HEK293 (cell line): ENCODE data around the gene VPS35L.

Source experiments
- BCL11A ChIP-seq: fragments of 450-650 bp; formaldehyde crosslinking; IDR thresholded peaks from 2 replicates; pipeline ENCODE4 v1.5.1; 2016; ENCODE audit warnings: low read depth, missing biosample characterization, missing genetic modification characterization
- BCL6B ChIP-seq: fragments of 450-650 bp; formaldehyde crosslinking; IDR thresholded peaks from 2 replicates; pipeline ENCODE4 v1.5.1; 2017; ENCODE audit warnings: missing biosample characterization, missing genetic modification characterization
- KLF9 ChIP-seq: fragments of 450-650 bp; formaldehyde crosslinking; IDR thresholded peaks from 2 replicates; pipeline ENCODE4 v1.5.1; 2016; ENCODE audit warnings: missing biosample characterization, missing genetic modification characterization, low read depth
- PBX3 ChIP-seq: sonication (generic); formaldehyde crosslinking; IDR thresholded peaks from 2 replicates; pipeline ENCODE4 v1.8.1; 2022; ENCODE audit warnings: mild to moderate bottlenecking, moderate library complexity, missing genetic modification reagents
- REST ChIP-seq: fragments of 450-650 bp; formaldehyde crosslinking; IDR thresholded peaks from 2 replicates; pipeline ENCODE4 v1.5.1; 2016; ENCODE audit warnings: missing biosample characterization, missing genetic modification characterization
- SCRT1 ChIP-seq: fragments of 450-650 bp; formaldehyde crosslinking; IDR thresholded peaks from 2 replicates; pipeline ENCODE4 v1.5.1; 2016; ENCODE audit warnings: missing biosample characterization, missing genetic modification characterization, borderline replicate concordance
- SP7 ChIP-seq: fragments of 450-650 bp; formaldehyde crosslinking; IDR thresholded peaks from 2 replicates; pipeline ENCODE4 v1.5.1; 2016; ENCODE audit warnings: missing biosample characterization, missing genetic modification characterization
- ZNF169 ChIP-seq: fragments of 450-650 bp; formaldehyde crosslinking; IDR thresholded peaks from 2 replicates; pipeline ENCODE4 v1.5.1; 2016; ENCODE audit warnings: missing biosample characterization, missing genetic modification characterization
- ZNF174 ChIP-seq: fragments of 450-650 bp; formaldehyde crosslinking; IDR thresholded peaks from 2 replicates; pipeline ENCODE4 v1.5.0; 2017; ENCODE audit warnings: missing biosample characterization, mild to moderate bottlenecking, missing genetic modification characterization
- ZNF18 ChIP-seq: fragments of 450-650 bp; formaldehyde crosslinking; IDR thresholded peaks from 2 replicates; pipeline ENCODE4 v1.5.1; 2016; ENCODE audit warnings: missing biosample characterization, missing genetic modification characterization
- ZNF274 ChIP-seq, 2 experiments: fragments of 200-500 bp in 1 of 2; fragments of 450-650 bp in 1 of 2; sonication (Bioruptor generic) in 1 of 2; formaldehyde crosslinking in 1 of 2; IDR thresholded peaks; 2 replicates each; pipeline versions ENCODE4 v1.5.1 to v1.6.1; 2014 to 2016; ENCODE audit warnings: borderline replicate concordance in 1 of 2, inconsistent platforms in 1 of 2, low read length in 1 of 2, missing biosample characterization in 1 of 2, missing genetic modification characterization in 1 of 2
- ZNF341 ChIP-seq: fragments of 450-650 bp; formaldehyde crosslinking; IDR thresholded peaks from 2 replicates; pipeline ENCODE4; 2016; ENCODE audit warnings: low read depth, missing biosample characterization, missing genetic modification characterization
- ZNF354C ChIP-seq: fragments of 450-650 bp; formaldehyde crosslinking; IDR thresholded peaks from 2 replicates; pipeline ENCODE4 v1.5.1; 2016; ENCODE audit warnings: missing biosample characterization, missing genetic modification characterization, low read depth, borderline replicate concordance
- ZNF391 ChIP-seq: fragments of 450-650 bp; formaldehyde crosslinking; IDR thresholded peaks from 2 replicates; pipeline ENCODE4 v1.5.1; 2016; ENCODE audit warnings: low read depth, missing biosample characterization, missing genetic modification characterization, borderline replicate concordance
- ZNF394 ChIP-seq: fragments of 450-650 bp; formaldehyde crosslinking; IDR thresholded peaks from 2 replicates; pipeline ENCODE4 v1.5.1; 2016; ENCODE audit warnings: missing biosample characterization, missing genetic modification characterization, mild to moderate bottlenecking, moderate library complexity, borderline replicate concordance
- ZNF398 ChIP-seq: fragments of 450-650 bp; formaldehyde crosslinking; IDR thresholded peaks from 2 replicates; pipeline ENCODE4 v1.5.1; 2017; ENCODE audit warnings: missing biosample characterization, missing genetic modification characterization
- ZNF433 ChIP-seq: fragments of 450-650 bp; formaldehyde crosslinking; IDR thresholded peaks from 2 replicates; pipeline ENCODE4 v1.5.1; 2016; ENCODE audit warnings: missing biosample characterization, missing genetic modification characterization, low read depth
- ZNF449 ChIP-seq: fragments of 450-650 bp; formaldehyde crosslinking; IDR thresholded peaks from 2 replicates; pipeline ENCODE4 v1.5.1; 2017; ENCODE audit warnings: missing biosample characterization, mild to moderate bottlenecking, missing genetic modification characterization, moderate library complexity
- ZNF501 ChIP-seq: fragments of 450-650 bp; formaldehyde crosslinking; IDR thresholded peaks from 2 replicates; pipeline ENCODE4 v1.5.1; 2016; ENCODE audit warnings: missing biosample characterization, missing genetic modification characterization
- ZNF561 ChIP-seq: fragments of 450-650 bp; IDR thresholded peaks from 2 replicates; pipeline ENCODE4 v1.5.1; 2018; ENCODE audit warnings: missing biosample characterization, missing genetic modification characterization, borderline replicate concordance
- ZNF571 ChIP-seq: fragments of 450-650 bp; formaldehyde crosslinking; IDR thresholded peaks from 2 replicates; pipeline ENCODE4 v1.5.0; 2017; ENCODE audit warnings: missing biosample characterization, missing genetic modification characterization
- ZNF660 ChIP-seq: fragments of 450-650 bp; IDR thresholded peaks from 2 replicates; pipeline ENCODE4 v1.5.1; 2018; ENCODE audit warnings: missing biosample characterization, mild to moderate bottlenecking, missing genetic modification characterization
- ZNF670 ChIP-seq: fragments of 450-650 bp; formaldehyde crosslinking; IDR thresholded peaks from 2 replicates; pipeline ENCODE4 v1.5.1; 2016; ENCODE audit warnings: missing biosample characterization, missing genetic modification characterization, low read depth
- ZNF830 ChIP-seq: fragments of 450-650 bp; IDR thresholded peaks from 2 replicates; pipeline ENCODE4 v1.5.0; 2018; ENCODE audit warnings: missing biosample characterization, missing genetic modification characterization, low read depth, mild to moderate bottlenecking, moderate library complexity
- TF ChIP-seq, protein P1 (sequence below): fragments of 450-650 bp; formaldehyde crosslinking; IDR thresholded peaks from 2 replicates; pipeline ENCODE4 v1.5.1; 2016; ENCODE audit warnings: missing biosample characterization, missing genetic modification characterization, borderline replicate concordance

The VPS35L gene

DNA sequence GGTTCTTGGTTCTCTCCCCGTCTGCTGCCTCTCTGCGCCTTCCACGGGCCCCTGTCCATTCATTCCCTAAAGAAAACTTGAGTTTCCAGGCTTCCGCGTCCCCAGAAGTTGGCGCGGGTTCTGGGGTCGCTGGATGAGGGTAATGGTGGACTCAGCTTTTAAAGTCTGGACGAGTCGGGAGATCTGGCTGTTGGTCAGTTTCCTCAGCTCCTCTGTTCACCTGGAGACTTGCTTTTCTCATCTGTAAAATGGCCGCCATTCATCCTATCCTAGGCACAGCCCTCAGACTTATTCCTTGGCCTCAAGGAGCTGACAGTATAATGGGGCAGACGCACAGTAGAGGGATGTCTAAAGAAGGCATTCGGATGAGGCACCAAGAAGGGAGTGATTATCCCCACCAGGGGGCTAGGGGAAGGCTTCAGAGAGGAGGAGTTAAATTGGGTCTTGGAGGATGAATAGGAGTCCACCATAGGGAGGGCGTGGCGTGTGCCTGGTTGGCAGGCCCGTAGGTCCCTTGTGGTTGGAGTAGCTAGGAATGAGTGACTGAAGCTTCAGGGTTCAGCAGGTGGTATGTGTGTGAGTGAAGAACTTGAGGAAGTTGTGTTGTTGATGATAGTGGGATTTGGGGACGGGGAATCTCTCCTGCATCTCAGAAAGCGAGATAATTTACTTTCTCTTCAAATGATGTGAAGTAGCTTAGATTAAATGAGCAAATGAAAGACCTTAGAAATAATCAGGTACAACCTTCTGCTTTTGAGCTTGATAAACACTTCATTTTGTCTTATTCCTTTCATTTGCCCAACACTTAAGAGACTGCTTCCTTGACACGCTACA, 652 bp downstream of the VPS35L start (continued):
- peak; percentile 45; the same call in 1 of the 2 replicates for TF ChIP-seq KLF9 (tag by site-specific recombination)
- TF ChIP-seq ZNF274 (IDR thresholded peaks at IDR 0.05; ENCODE audit: low read length) = no peak
- no peak for TF ChIP-seq ZNF274 (tag by site-specific recombination; IDR thresholded peaks at IDR 0.05; ENCODE audit: borderline replicate concordance)
- no peak for TF ChIP-seq ZNF18 (tag by site-specific recombination)
- TF ChIP-seq BCL6B (tag by site-specific recombination) = no peak
- TF ChIP-seq SP7 (tag by site-specific recombination) = no peak
- TF ChIP-seq ZNF449 (tag by site-specific recombination) = no peak
- no peak for TF ChIP-seq BCL11A
- TF ChIP-seq ZNF174 = 0 out of 2 replicates have a peak, but pooled peaks have one; percentile 37
- no peak for TF ChIP-seq ZNF169
- TF ChIP-seq ZNF433 = no peak
- TF ChIP-seq, protein P1, sequence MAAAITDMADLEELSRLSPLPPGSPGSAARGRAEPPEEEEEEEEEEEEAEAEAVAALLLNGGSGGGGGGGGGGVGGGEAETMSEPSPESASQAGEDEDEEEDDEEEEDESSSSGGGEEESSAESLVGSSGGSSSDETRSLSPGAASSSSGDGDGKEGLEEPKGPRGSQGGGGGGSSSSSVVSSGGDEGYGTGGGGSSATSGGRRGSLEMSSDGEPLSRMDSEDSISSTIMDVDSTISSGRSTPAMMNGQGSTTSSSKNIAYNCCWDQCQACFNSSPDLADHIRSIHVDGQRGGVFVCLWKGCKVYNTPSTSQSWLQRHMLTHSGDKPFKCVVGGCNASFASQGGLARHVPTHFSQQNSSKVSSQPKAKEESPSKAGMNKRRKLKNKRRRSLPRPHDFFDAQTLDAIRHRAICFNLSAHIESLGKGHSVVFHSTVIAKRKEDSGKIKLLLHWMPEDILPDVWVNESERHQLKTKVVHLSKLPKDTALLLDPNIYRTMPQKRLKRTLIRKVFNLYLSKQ (tag by site-specific recombination) = no peak
- TF ChIP-seq ZNF660 (tag by site-specific recombination) = no peak; the same call in 1 of the 2 replicates
- no peak for TF ChIP-seq ZNF501 (tag by site-specific recombination)
- no peak for TF ChIP-seq ZNF830 (tag by site-specific recombination)
- no peak for TF ChIP-seq ZNF398 (tag by site-specific recombination)
- TF ChIP-seq ZNF561 (tag by site-specific recombination) = no peak
- peak; percentile 33; the same call in 1 of the 2 replicates for TF ChIP-seq ZNF394 (tag by site-specific recombination)
- TF ChIP-seq ZNF571 (tag by site-specific recombination) = no peak
- no peak for TF ChIP-seq REST (tag by site-specific recombination)
- TF ChIP-seq SCRT1 = 0 out of 2 replicates have a peak, but pooled peaks have one; percentile 34
- no peak for TF ChIP-seq ZNF670 (tag by site-specific recombination)
- TF ChIP-seq ZNF391 (tag by site-specific recombination) = no peak
- no peak for TF ChIP-seq ZNF354C (tag by site-specific recombination)
- TF ChIP-seq PBX3 = no peak
- no peak for TF ChIP-seq ZNF341 (tag by site-specific recombination)
